GM18498 (cell line): ENCODE data around the gene EIF2A.

Experiments used
- ATAC-seq: cut with Tn5 transposase; IDR thresholded peaks from one replicate; pipeline ENCODE4 v1.9.1; 2021; ENCODE audit warnings: mild to moderate bottlenecking, moderate library complexity; ENCODE audit not compliant: unreplicated experiment

Gene EIF2A

GRCh38 chr3:150631515-150632221 lies 85.1 kb downstream of the EIF2A start:
- ATAC-seq: no peak

- no peak for ATAC-seq
Observed at GRCh38 chr3:150635076-150635475, 88.5 kb downstream of the EIF2A start.

GRCh38 chr3:150635526-150635925 lies 88.9 kb downstream of the EIF2A start:
- peak; percentile 88 for ATAC-seq
